HG02840 (cell line): ENCODE measurements around the gene RARS1.

Experiments
- ATAC-seq: cut with Tn5 transposase; IDR thresholded peaks from one replicate; pipeline ENCODE4 v1.9.1; 2021; ENCODE audit warnings: mild to moderate bottlenecking, moderate library complexity, moderate number of reproducible peaks; ENCODE audit not compliant: unreplicated experiment, low FRiP score

RARS1 gene

DNA sequence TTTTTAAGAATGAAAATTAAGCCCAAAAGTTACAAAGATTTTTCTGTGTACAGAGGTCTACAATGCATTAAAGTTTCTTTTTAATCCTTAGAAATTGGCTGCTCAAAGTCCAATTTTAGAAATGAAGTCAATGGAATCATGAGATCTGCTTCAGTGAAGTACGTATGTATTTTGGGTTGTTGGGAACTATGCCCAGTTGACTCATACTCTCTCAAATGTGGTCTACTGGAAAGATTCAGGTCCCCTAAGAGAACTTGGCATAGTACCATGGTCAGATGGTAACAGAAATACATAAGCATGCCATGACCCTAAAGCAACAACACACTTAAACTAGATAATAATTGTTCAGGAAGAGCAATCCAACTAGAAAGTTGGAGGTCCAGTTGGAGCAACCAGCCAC lies 65.9 kb downstream of the RARS1 start:
- no peak for ATAC-seq

DNA sequence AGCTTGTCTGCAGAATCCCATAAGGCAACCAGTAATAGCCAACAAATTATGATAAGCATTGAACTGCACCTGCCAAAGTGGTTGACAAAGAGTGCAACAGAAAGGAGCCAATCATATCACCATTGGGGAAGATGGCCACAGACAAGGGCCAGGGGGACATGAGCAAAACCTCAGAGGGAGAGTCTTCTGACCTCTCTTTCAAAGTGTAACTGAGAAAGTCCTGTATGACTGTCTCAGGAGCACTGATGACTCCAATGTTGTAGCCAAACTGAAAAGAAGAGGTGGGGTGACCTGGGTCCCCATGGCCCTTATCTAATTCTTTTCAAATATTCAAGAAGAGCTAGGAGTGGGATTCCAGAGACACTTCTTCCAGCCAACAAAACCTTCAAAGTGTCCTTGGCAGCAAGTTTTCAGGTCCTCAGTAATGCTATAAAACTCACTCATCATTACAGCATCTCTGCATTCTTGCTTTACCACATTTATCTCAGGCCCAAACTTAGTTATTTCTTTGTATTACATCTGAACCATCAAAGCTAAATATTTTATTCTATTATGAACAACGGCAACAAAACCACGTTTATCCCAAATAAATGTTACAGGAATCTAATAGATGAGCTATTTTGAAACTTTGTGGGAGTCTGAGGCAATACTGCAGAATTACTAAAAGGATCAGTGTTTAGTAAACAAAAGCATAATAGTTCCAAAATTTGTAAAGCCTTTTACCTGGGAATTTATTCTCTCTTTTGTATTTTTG lies 67.3 kb downstream of the RARS1 start:
- ATAC-seq = no peak

DNA sequence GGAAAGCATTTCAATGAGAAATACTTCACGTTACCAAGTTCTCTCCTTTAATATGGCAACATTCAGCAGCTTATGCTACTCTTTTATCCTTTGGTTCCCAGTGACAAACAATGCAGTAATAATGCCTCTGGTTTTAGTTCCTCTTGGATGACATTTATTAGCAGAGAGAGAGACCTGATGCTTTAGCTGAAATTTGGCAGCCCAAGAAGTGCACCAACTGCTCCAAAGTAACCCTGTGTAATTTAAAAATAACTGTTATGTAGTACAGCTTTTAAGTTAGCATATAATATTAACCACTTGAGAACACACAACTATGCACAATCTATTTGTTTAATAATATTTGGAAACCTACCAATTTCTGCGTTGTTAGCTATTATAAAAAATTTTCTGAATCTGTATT lies 71.1 kb downstream of the RARS1 start:
- no peak for ATAC-seq

GRCh38 chr5:168562279-168562678 lies 76.0 kb downstream of the RARS1 start:
- ATAC-seq = no peak

- no peak for ATAC-seq
Measured at GRCh38 chr5:168563959-168564358, 77.7 kb downstream of the RARS1 start.

DNA sequence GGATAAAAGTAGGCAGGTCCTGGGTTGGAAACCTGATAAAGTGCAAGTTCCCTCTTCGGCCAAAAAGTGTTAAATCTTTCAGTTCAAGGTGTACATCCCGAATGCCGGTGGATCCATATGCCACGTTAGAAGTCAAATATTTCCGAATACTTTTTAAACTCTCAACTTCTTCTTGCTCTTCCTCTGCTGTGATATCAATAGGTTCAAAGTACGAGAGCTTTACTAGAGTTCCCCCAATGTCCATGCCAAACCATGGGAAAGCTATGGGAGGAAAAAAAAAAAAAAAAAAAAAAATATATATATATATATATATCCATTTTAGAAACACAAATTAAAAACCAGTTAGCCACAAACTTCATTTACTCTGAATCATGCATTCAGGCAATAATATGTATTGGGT lies 82.5 kb downstream of the RARS1 start:
- no peak for ATAC-seq
